ENCODE results near the gene MFAP2.

GRCh38 chr1:17030206-17030605 lies 49.8 kb upstream of the MFAP2 start:
- TF ChIP-seq CTCF (IDR thresholded peaks at IDR 0.05) (no peak), POLR2A (IDR thresholded peaks at IDR 0.05) (no peak)
